Chondrocyte (in vitro differentiated cells): ENCODE results near the gene EZR. TPM values are rescaled to one million over a fixed set of nuclear protein-coding genes. Genes with fewer than 3 reads are reported as not detected.

Experiments used
- DNase-seq: peaks from one replicate; pipeline ENCODE4 v3.0.0; 2021; ENCODE audit warnings: mixed read lengths, low spot score
- H3K27ac Mint-ChIP-seq: one replicate; pipeline ENCODE4 v1.8.0; 2021; ENCODE audit warnings: mild to moderate bottlenecking, moderate library complexity, mixed read lengths; ENCODE audit not compliant: unreplicated experiment
- H3K27me3 Mint-ChIP-seq: 2 replicates; pipeline ENCODE4 v1.8.0; 2021; ENCODE audit warnings: low read depth, mixed read lengths
- H3K36me3 Mint-ChIP-seq: 2 replicates; pipeline ENCODE4 v1.8.0; 2021; ENCODE audit warnings: low read depth, mixed read lengths
- H3K4me1 Mint-ChIP-seq: 2 replicates; pipeline ENCODE4 v1.8.0; 2021; ENCODE audit warnings: low read depth, mild to moderate bottlenecking, mixed read lengths
- H3K4me3 Mint-ChIP-seq: one replicate; pipeline ENCODE4 v1.8.0; 2021; ENCODE audit warnings: mild to moderate bottlenecking, moderate library complexity, mixed read lengths; ENCODE audit not compliant: unreplicated experiment
- H3K9me3 Mint-ChIP-seq: 2 replicates; pipeline ENCODE4 v1.8.0; 2021; ENCODE audit warnings: low read depth, mixed read lengths
- long read RNA-seq: library from polyadenylated mRNA; stranded (forward); transcript quantifications from one replicate; pipeline ENCODE4 v2.0.0, GENCODE V29; 2021
- total RNA-seq: library from RNA; stranded (reverse); gene quantifications from 3 replicates; pipeline ENCODE4 v1.2.1, GENCODE V29; 2021
- TF ChIP-seq, protein P1 (sequence below): fragments of 200-600 bp; sonication (generic); IDR thresholded peaks from 2 replicates; pipeline ENCODE4 v1.5.0; 2021; ENCODE audit warnings: antibody characterized with exemption, mild to moderate bottlenecking, moderate library complexity

The EZR gene
- total RNA-seq: 57.0 to 71.5 TPM (median 68.4 TPM) in 3 replicates
- long read RNA-seq, transcript EZR-202 (14 exons, 3,096 nt): major isoform, 108 of 179 reads
- long read RNA-seq, transcript EZR-201 (13 exons, 3,068 nt): minor isoform, 39 of 179 reads
- long read RNA-seq, partial matches to known transcripts: 19 of 179 reads
- long read RNA-seq, other reads (novel, unspliced or antisense): 13 of 179 reads

GRCh38 chr6:158819213-158819976 is at the start of gene EZR:
Gene EZR (minus strand): TSS chr6:158819368. CDS start chr6:158818093, 1,275 bp downstream.
- Mint-ChIP-seq H3K9me3 (no peaks in the 10 kb centered on the region), H3K27me3 (no peaks in the 10 kb centered on the region), H3K4me1 (peaks cover 36% of the 10 kb centered on the region), H3K36me3 (no peaks in the 10 kb centered on the region), H3K4me3 (peak within 1 kb of the TSS; percentile 98), H3K27ac (peak within 1 kb of the TSS; percentile 77)
- no peak for DNase-seq
- TF ChIP-seq, protein P1, sequence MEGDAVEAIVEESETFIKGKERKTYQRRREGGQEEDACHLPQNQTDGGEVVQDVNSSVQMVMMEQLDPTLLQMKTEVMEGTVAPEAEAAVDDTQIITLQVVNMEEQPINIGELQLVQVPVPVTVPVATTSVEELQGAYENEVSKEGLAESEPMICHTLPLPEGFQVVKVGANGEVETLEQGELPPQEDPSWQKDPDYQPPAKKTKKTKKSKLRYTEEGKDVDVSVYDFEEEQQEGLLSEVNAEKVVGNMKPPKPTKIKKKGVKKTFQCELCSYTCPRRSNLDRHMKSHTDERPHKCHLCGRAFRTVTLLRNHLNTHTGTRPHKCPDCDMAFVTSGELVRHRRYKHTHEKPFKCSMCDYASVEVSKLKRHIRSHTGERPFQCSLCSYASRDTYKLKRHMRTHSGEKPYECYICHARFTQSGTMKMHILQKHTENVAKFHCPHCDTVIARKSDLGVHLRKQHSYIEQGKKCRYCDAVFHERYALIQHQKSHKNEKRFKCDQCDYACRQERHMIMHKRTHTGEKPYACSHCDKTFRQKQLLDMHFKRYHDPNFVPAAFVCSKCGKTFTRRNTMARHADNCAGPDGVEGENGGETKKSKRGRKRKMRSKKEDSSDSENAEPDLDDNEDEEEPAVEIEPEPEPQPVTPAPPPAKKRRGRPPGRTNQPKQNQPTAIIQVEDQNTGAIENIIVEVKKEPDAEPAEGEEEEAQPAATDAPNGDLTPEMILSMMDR: peak; percentile 23

- no peak overlapping the region for H3K4me3 Mint-ChIP-seq
- DNase-seq: no peak
- H3K36me3 Mint-ChIP-seq: no peaks in the 10 kb centered on the region
- TF ChIP-seq, protein P1: no peak
- H3K4me1 Mint-ChIP-seq: peaks cover 37% of the 10 kb centered on the region
- no peaks in the 10 kb centered on the region for H3K27me3 Mint-ChIP-seq
- H3K9me3 Mint-ChIP-seq: no peaks in the 10 kb centered on the region
- H3K27ac Mint-ChIP-seq: peak overlapping the region; percentile 10
Measured at GRCh38 chr6:158868122-158868480, 48.9 kb upstream of the EZR start.

DNA sequence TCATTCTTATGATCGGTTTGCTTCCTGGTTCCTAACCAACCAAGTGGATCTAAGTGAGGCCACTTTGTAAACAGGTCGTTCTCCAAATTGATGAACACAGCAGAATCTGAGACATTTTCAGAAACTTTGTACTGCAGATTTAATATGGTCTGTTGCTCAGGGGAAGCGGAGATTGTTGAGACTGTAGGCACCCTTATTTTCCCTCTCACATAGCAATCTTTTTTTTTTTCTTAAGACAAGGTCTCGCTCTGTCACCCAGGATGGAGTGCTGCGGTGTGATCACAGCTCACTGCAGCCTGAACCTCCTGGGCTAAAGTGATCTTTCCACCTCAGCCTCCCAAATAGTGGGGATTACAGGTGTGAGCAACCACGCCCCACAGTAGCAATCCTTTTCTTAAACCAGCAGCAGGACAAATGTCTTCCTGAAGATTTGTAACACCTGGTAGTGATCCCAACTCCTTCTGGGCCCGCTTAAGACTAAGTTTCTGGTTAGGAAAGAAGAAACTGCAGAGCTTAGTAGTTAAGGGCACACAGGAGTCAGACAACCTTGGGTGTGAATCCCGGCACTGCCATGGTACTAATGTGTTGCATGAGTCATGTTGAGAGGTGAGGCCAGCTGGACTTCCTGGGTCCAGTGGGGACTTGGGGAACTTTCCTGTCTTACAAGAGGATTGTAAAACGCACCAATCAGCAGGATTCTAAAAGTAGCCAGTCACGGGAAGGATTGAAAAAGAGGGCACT is 48.4 kb upstream of the EZR start:
- H3K4me3 Mint-ChIP-seq: no peak overlapping the region
- DNase-seq: no peak
- H3K4me1 Mint-ChIP-seq: peaks cover 38% of the 10 kb centered on the region
- H3K27ac Mint-ChIP-seq: peak overlapping the region; percentile 10
- TF ChIP-seq, protein P1: no peak
- H3K27me3 Mint-ChIP-seq: no peaks in the 10 kb centered on the region
- no peaks in the 10 kb centered on the region for H3K36me3 Mint-ChIP-seq
- H3K9me3 Mint-ChIP-seq: no peaks in the 10 kb centered on the region

GRCh38 chr6:158865769-158866168 is 46.6 kb upstream of the EZR start:
- TF ChIP-seq, protein P1: no peak
- Mint-ChIP-seq H3K36me3 (no peaks in the 10 kb centered on the region), H3K27ac (no peak overlapping the region), H3K9me3 (peaks cover 3% of the 10 kb centered on the region), H3K27me3 (no peaks in the 10 kb centered on the region), H3K4me3 (no peak overlapping the region), H3K4me1 (peaks cover 38% of the 10 kb centered on the region)
- no peak for DNase-seq

- H3K27me3 Mint-ChIP-seq: no peaks in the 10 kb centered on the region
- peaks cover 22% of the 10 kb centered on the region for H3K4me1 Mint-ChIP-seq
- no peaks in the 10 kb centered on the region for H3K36me3 Mint-ChIP-seq
- TF ChIP-seq, protein P1: no peak
- DNase-seq: no peak
- no peak overlapping the region for H3K4me3 Mint-ChIP-seq
- H3K27ac Mint-ChIP-seq: peak overlapping the region; percentile 77
- peaks cover 3% of the 10 kb centered on the region for H3K9me3 Mint-ChIP-seq
Measured at GRCh38 chr6:158863646-158864045, 44.5 kb upstream of the EZR start.
